PFSK-1 (cell line): ENCODE results near the gene CCS.

ENCODE experiments used
- POLR2AphosphoS5 ChIP-seq: IDR thresholded peaks from 2 replicates; pipeline ENCODE4 v1.6.1; 2012; ENCODE audit warnings: low read depth, mild to moderate bottlenecking, control low read depth, low read length, moderate library complexity
- SIN3A ChIP-seq: IDR thresholded peaks from 2 replicates; pipeline ENCODE4 v1.6.1; 2012; ENCODE audit warnings: mild to moderate bottlenecking, low read length, moderate library complexity, borderline replicate concordance; ENCODE audit not compliant: insufficient read depth
- TAF1 ChIP-seq: IDR thresholded peaks from 2 replicates; pipeline ENCODE4 v1.6.1; 2012; ENCODE audit warnings: low read length, control low read depth, borderline replicate concordance; ENCODE audit not compliant: insufficient read depth
- TF ChIP-seq, protein P1 (sequence below), 2 experiments: IDR thresholded peaks; 2 replicates each; pipeline versions ENCODE4 v1.6.1 to v1.8.0; 2011 to 2012; ENCODE audit warnings: low read depth in 2 of 2, low read length in 2 of 2, control low read depth in 1 of 2, inconsistent platforms in 1 of 2, mild to moderate bottlenecking in 1 of 2, moderate library complexity in 1 of 2; ENCODE audit not compliant: insufficient read depth in 1 of 2

GRCh38 chr11:66637557-66638176, 44.7 kb downstream of the CCS start:
- TF ChIP-seq, protein P1, sequence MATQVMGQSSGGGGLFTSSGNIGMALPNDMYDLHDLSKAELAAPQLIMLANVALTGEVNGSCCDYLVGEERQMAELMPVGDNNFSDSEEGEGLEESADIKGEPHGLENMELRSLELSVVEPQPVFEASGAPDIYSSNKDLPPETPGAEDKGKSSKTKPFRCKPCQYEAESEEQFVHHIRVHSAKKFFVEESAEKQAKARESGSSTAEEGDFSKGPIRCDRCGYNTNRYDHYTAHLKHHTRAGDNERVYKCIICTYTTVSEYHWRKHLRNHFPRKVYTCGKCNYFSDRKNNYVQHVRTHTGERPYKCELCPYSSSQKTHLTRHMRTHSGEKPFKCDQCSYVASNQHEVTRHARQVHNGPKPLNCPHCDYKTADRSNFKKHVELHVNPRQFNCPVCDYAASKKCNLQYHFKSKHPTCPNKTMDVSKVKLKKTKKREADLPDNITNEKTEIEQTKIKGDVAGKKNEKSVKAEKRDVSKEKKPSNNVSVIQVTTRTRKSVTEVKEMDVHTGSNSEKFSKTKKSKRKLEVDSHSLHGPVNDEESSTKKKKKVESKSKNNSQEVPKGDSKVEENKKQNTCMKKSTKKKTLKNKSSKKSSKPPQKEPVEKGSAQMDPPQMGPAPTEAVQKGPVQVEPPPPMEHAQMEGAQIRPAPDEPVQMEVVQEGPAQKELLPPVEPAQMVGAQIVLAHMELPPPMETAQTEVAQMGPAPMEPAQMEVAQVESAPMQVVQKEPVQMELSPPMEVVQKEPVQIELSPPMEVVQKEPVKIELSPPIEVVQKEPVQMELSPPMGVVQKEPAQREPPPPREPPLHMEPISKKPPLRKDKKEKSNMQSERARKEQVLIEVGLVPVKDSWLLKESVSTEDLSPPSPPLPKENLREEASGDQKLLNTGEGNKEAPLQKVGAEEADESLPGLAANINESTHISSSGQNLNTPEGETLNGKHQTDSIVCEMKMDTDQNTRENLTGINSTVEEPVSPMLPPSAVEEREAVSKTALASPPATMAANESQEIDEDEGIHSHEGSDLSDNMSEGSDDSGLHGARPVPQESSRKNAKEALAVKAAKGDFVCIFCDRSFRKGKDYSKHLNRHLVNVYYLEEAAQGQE (IDR thresholded peaks at IDR 0.05; ENCODE audit: insufficient read depth in 1 of 2, low read depth in 2 of 2, low read length in 2 of 2) = no peak
- TF ChIP-seq POLR2AphosphoS5 (no peak), TAF1 (no peak), SIN3A (no peak)
